ENCODE data around the gene TMEM117.
A peak's percentile ranks its signal among the peaks of the same experiment; 100 is the strongest.

Gene TMEM117

DNA sequence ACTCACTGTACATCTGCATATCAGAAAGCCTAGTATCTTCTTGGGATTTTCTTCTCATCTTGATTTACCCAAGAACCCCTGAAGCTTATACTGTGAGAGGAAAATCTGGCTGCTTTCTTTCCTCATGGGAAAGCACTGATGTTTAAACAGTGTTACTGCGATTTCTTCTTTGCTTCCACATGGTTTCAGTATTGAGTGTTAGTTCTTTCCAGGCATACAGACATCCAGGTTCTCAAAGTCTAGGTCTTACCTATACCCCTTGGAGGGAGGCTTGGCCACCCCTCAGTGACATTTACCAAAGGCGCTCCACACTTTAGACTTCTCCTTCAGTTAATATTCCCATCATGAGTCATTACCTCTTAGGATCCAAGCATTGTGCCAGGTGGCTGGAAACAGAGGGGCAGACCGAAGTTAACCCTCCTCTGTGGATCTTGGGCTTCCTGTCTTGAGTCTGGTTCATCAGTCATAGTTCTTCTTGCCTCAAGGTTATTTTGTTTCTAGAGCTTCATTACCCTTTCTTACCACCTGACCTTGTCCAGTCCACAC is 79.1 kb downstream of the TMEM117 start:
- ATAC-seq (replicated peaks) (no peak), DNase-seq (no peak)
- Mint-ChIP-seq H3K9me3 (no peaks in the 10 kb centered on the region), H3K4me3 (no peak overlapping the region), H3K27me3 (no peaks in the 10 kb centered on the region), H3K4me1 (ENCODE audit: low read depth in 2 of 2) (peaks cover 2 to 4% of the 10 kb centered on the region in 2 donors), H3K36me3 (ENCODE audit: insufficient read depth) (peaks cover 4% of the 10 kb centered on the region), H3K27ac (no peak overlapping the region)

DNA sequence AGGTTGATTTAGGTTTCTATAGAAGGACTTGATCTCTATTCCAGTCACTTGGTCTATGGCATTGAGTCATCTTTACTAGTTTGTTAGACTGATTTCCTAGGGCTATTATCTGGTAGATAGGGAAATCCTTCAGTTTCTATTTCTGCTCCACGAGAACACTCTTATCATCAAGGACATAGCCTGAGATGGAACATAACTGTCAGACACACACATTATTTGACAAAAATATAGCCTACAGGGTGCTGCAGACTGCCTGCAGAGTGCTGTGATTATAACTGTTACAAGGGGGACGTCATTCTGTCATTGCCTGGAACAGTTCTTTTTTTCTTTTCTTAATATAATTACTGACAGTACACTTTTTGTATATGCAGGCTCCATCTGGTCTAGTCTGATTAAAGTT is 82.0 kb downstream of the TMEM117 start:
- ATAC-seq (replicated peaks) (no peak), DNase-seq (no peak)
- no peak overlapping the region for H3K4me3 Mint-ChIP-seq
- H3K4me1 Mint-ChIP-seq (ENCODE audit: low read depth in 2 of 2): peaks cover 4 to 5% of the 10 kb centered on the region in 2 donors
- H3K27me3 Mint-ChIP-seq: no peaks in the 10 kb centered on the region
- peaks cover 8% of the 10 kb centered on the region for H3K36me3 Mint-ChIP-seq (ENCODE audit: insufficient read depth)
- H3K27ac Mint-ChIP-seq: no peak overlapping the region
- no peaks in the 10 kb centered on the region for H3K9me3 Mint-ChIP-seq

DNA sequence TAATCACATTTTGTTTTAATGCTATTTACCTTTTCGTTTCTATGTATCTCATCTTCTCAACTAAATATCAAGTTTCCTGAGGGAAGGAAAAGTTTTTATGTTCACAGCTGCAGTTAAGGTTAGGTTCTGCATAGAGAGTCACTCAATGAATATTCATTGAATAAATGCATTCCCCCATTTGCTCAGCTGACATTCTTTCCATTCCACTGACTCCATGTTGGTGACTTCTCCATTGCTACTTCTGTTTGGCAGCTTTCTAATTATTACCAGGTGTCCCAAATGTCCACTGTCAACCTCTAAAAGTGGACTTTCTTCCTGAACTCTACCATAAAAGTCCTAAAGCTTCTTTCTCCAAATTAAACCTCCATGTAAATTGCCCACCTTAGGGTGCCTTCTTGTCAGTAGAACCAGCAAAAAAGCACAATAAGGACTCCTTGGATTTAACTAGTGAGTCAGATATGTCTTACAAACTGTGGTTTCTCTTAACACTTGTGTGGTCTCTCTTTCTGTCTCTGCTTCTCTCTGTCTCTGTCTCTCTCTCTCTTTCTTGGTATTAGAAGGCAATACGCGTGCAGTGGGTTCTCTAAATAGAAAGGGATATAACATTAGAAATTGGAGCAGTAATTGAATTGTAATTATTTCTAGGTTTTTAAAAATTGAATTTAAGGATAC is 85.9 kb downstream of the TMEM117 start:
- Mint-ChIP-seq H3K27me3 (no peaks in the 10 kb centered on the region), H3K36me3 (ENCODE audit: insufficient read depth) (peaks cover 4% of the 10 kb centered on the region), H3K27ac (no peak overlapping the region), H3K9me3 (no peaks in the 10 kb centered on the region), H3K4me1 (ENCODE audit: low read depth in 2 of 2) (peaks cover 0 to 4% of the 10 kb centered on the region in 2 donors), H3K4me3 (no peak overlapping the region)
- ATAC-seq (replicated peaks) (no peak), DNase-seq (no peak)

DNA sequence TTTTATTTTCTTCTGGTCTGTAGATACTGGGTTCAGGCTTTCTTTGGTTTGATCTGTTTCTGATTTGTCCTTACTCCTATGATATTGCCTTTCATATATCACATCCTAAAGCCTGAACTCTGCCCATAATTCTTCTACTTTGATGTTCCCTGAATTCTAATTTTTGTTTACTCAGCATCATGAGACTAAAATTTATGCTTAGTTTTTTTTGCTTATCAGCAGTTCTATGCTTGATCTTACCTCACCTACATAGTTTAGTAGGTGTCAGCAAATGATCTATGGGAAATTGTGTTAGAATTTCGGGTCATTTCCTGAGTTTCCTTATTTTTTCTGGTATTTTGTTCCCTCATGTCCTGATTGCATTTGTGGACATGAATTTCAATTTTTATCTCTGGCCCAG is 94.2 kb downstream of the TMEM117 start:
- Mint-ChIP-seq H3K27ac (no peak overlapping the region), H3K27me3 (no peaks in the 10 kb centered on the region), H3K4me3 (no peak overlapping the region), H3K9me3 (no peaks in the 10 kb centered on the region), H3K4me1 (ENCODE audit: low read depth in 2 of 2) (no peaks in the 10 kb centered on the region), H3K36me3 (ENCODE audit: insufficient read depth) (no peaks in the 10 kb centered on the region)
- ATAC-seq (replicated peaks) (no peak), DNase-seq (no peak)

DNA sequence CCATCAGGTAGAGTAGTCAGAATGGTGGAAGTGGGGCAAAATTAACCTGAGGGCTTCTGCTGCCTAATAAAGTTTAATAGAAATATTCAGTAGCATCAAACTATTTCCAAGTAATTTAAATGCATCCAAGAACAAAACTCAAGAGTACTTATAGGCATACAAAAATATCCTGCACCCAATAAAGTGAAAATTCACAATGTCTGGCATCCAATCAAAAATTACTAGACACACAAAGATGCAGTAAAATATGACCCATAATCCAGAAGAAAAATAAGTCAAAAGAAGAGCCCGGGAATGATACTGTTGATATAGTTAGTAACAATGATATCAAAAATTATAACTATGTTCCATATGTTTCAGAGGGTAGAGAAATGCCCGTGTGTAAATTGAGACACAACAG is 95.3 kb downstream of the TMEM117 start:
- ATAC-seq (replicated peaks) (no peak), DNase-seq (no peak)
- Mint-ChIP-seq H3K4me1 (ENCODE audit: low read depth in 2 of 2) (no peaks in the 10 kb centered on the region), H3K9me3 (no peaks in the 10 kb centered on the region), H3K36me3 (ENCODE audit: insufficient read depth) (no peaks in the 10 kb centered on the region), H3K27ac (no peak overlapping the region), H3K4me3 (no peak overlapping the region), H3K27me3 (no peaks in the 10 kb centered on the region)

DNA sequence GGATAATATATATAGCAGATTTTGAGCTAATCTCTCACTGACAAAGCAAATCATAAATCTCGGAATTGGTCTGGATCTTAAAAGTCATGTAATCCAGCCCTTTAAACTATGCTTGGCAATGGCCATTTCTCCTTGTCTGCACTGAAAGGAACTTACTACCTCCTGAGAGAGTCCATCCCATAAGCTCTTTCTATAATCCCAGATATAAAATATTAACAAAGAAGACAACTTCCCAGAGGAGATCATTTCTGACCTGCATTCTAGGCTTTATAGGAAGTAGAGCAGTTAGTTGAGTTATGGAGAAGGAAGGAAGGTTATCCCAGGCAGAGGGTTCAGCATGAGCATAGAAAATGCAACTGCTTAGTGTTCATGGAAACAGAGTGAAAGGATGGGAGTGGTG is 99.7 kb downstream of the TMEM117 start:
- H3K36me3 Mint-ChIP-seq (ENCODE audit: insufficient read depth): no peaks in the 10 kb centered on the region
- H3K27me3 Mint-ChIP-seq: no peaks in the 10 kb centered on the region
- DNase-seq (no peak), ATAC-seq (replicated peaks) (no peak)
- no peak overlapping the region for H3K4me3 Mint-ChIP-seq
- H3K9me3 Mint-ChIP-seq: no peaks in the 10 kb centered on the region
- H3K4me1 Mint-ChIP-seq (ENCODE audit: low read depth in 2 of 2): no peaks in the 10 kb centered on the region
- no peak overlapping the region for H3K27ac Mint-ChIP-seq

DNA sequence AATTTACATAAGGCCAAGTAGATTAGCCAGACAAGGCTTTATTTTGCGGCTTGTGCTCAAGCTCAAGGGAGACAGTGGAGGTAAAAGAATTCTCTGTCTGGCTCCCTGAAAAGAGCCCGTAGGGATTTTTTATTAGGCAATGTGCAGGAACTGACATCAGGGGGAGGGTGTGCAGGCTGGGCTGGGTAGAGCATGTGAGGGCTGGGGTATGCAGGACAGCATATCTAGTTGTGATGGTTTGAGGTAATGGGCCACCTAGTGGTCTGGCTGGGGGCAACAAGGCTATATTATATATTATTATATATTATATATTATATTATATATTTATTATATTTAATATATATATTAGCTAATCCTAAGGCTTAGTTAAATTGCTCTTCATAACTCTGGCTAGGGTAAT is 102.1 kb downstream of the TMEM117 start:
- Mint-ChIP-seq H3K36me3 (ENCODE audit: insufficient read depth) (no peaks in the 10 kb centered on the region), H3K9me3 (no peaks in the 10 kb centered on the region), H3K27ac (no peak overlapping the region), H3K4me1 (ENCODE audit: low read depth in 2 of 2) (no peaks in the 10 kb centered on the region), H3K27me3 (no peaks in the 10 kb centered on the region), H3K4me3 (no peak overlapping the region)
- ATAC-seq (replicated peaks) (no peak), DNase-seq (no peak)

DNA sequence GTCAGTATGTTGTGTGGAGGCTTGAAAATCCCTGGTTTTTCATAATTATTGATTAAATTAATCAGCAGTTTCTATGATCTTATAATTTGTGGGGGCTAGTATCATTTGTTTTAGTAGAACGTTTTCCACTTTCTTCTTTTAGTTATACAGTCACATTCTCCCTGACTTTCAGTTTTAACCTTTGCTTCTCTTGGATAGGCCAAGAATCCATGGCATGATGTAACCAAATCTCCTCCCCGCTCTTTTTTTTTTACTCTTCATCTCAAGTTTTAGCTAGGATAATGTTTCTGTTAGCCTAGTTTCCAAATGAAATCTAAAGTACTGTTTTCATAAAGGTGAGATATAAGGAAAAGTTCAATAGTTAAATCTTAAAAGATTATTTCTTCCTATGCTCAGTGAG is 106.5 kb downstream of the TMEM117 start:
- DNase-seq: no peak
- Mint-ChIP-seq H3K9me3 (no peaks in the 10 kb centered on the region), H3K36me3 (ENCODE audit: insufficient read depth) (peaks cover 3% of the 10 kb centered on the region), H3K4me1 (ENCODE audit: low read depth in 2 of 2) (no peaks in the 10 kb centered on the region), H3K27ac (no peak overlapping the region), H3K27me3 (no peaks in the 10 kb centered on the region), H3K4me3 (no peak overlapping the region)
- ATAC-seq (replicated peaks): no peak

DNA sequence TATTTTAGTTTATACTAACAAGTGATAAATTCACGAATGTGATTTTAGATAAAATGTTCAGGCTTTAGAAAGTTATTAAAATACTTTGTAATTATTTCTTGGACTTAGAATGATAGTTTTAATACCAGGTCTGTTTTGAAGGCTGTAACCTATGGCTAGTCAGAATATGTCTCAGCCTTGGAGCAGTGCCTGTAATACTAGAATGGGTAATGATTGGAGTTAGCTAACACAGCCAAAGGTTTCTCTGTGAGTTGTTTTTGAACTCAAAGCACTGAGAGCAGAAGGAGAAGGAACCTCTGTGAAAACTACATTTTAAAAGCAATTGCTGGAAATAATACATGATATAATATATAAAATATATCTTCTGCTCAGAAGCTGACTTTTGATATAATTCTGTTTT is 110.1 kb downstream of the TMEM117 start:
- DNase-seq (no peak), ATAC-seq (replicated peaks) (no peak)
- Mint-ChIP-seq H3K27ac (no peak overlapping the region), H3K9me3 (no peaks in the 10 kb centered on the region), H3K4me3 (no peak overlapping the region), H3K27me3 (no peaks in the 10 kb centered on the region), H3K36me3 (ENCODE audit: insufficient read depth) (peaks cover 3% of the 10 kb centered on the region), H3K4me1 (ENCODE audit: low read depth in 2 of 2) (no peaks in the 10 kb centered on the region)

DNA sequence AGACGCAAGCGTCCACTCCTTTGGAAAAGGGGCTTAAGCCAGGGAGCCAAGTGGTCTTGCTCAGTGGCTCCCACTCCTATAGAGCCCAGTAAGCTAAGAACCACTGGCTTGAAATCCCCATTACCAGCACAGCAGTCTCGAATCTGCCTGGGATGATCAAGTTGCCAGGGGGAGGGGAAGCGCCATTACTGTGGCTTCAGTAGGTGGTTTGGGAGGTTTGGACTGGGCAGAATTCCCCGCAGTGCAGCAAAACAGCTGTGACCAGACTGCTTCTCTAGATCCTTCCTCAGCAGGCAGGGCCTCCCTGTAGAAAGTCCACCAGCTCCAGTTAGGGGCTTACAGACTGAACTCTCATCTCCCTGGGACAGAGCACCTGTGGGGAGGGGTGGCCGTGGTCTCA is 115.4 kb downstream of the TMEM117 start:
- DNase-seq: no peak
- no peak for ATAC-seq (replicated peaks)

DNA sequence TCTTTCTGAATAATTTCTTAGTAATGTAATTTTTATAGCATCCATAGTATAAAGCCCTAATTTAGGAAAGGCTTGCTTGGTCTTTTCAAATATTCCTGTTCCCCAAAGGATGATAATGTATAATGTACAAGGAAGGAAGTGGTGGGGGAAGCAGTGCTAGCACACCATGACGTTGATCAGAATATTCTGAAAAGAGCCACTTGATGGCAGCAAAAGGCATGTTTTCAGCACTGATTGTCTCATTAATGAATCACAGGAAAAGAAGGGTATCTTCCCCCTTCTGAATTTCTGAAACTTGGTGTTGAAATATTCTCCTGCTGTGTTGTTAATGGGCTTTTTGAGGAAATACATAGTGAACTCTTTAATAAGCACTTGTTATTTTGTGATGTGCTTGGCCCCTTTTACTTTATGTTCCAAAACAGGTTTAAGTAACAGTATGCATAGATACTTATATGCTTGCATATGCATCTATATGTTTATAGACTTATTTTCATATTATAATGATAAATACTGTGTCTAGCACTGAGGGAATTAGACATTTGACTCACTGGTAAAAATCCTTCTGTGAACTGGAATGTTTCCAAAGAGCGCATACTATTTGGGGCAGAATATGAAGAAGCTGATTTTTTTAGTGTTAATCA is 122.0 kb downstream of the TMEM117 start:
- Mint-ChIP-seq H3K9me3 (no peaks in the 10 kb centered on the region), H3K4me1 (ENCODE audit: low read depth in 2 of 2) (peaks cover 0 to 4% of the 10 kb centered on the region in 2 donors), H3K4me3 (no peak overlapping the region), H3K27me3 (no peaks in the 10 kb centered on the region), H3K36me3 (ENCODE audit: insufficient read depth) (no peaks in the 10 kb centered on the region), H3K27ac (no peak overlapping the region)
- ATAC-seq (replicated peaks) (no peak), DNase-seq (peak in 1 of 3 experiments; percentile 3)

More for the DNA sequence above, 115.4 kb downstream of the TMEM117 start:
- Mint-ChIP-seq H3K36me3 (ENCODE audit: insufficient read depth) (no peaks in the 10 kb centered on the region), H3K27ac (no peak overlapping the region), H3K4me3 (no peak overlapping the region), H3K9me3 (no peaks in the 10 kb centered on the region), H3K27me3 (no peaks in the 10 kb centered on the region), H3K4me1 (ENCODE audit: low read depth in 2 of 2) (no peaks in the 10 kb centered on the region)

DNA sequence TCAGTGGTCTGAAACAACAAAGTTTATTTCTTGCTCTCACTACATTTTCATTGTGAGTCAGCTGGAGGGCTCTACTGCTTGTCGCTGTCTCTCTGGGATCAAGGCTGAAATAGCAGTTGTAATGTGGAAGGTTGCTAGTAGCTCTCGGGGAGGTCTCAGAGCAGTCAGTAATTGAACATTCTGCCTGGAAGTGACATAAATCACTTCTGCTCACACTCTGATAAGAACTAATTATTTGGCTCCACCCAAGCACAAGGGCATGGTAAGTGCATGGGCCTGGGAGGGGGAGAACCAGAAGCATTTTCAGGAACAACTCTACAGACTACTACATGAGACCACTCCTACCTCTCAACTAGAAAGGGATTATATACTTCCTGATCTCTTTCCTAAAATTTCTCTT is 128.2 kb downstream of the TMEM117 start:
- Mint-ChIP-seq H3K27me3 (no peaks in the 10 kb centered on the region), H3K4me3 (no peak overlapping the region), H3K4me1 (ENCODE audit: low read depth in 2 of 2) (no peaks in the 10 kb centered on the region), H3K27ac (no peak overlapping the region), H3K9me3 (no peaks in the 10 kb centered on the region), H3K36me3 (ENCODE audit: insufficient read depth) (no peaks in the 10 kb centered on the region)
- DNase-seq: no peak
- no peak for ATAC-seq (replicated peaks)

DNA sequence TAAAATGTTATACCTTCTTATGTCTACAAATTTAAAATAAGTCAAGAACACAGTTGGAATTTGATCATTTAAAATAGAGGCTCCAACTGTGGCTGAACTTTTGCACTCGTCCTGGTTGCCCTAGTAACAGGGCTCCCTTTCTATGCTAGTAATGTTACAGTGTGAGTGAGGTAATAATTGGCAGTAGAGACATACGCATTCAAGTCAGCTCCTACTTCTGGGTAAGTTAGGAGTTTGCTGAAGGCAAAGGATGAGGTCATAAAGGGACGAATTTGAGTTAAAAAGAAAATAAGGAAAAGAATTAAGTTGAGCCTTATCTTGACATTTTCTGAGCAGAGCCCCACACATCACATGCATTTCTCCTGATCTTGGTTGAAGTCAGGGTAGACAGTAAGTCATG is 129.1 kb downstream of the TMEM117 start:
- no peaks in the 10 kb centered on the region for H3K4me1 Mint-ChIP-seq (ENCODE audit: low read depth in 2 of 2)
- no peak overlapping the region for H3K4me3 Mint-ChIP-seq
- no peaks in the 10 kb centered on the region for H3K9me3 Mint-ChIP-seq
- H3K27ac Mint-ChIP-seq: no peak overlapping the region
- no peaks in the 10 kb centered on the region for H3K27me3 Mint-ChIP-seq
- ATAC-seq (replicated peaks) (no peak), DNase-seq (no peak)
- H3K36me3 Mint-ChIP-seq (ENCODE audit: insufficient read depth): no peaks in the 10 kb centered on the region

DNA sequence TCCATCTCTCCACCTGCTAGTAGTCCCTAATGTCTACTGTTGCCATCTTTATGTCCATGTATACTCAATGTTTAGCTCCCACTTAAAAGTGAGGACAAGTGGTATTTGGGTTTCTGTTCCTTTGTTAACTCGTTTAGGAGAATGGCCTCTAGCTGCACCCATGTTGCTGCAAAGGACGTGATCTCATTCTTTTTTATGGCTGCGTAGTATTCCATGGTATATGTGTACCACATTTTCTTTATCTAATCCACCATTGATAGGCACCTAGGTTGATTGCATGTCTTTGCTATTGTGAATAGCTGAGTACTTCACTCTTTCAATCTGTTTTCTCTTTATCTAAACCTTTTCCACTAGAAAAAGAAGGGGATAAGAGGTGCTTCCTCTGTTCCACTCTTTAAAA is 130.0 kb downstream of the TMEM117 start:
- H3K4me1 Mint-ChIP-seq (ENCODE audit: low read depth in 2 of 2): no peaks in the 10 kb centered on the region
- no peak for ATAC-seq (replicated peaks)
- no peak for DNase-seq
- H3K9me3 Mint-ChIP-seq: no peaks in the 10 kb centered on the region
- H3K27me3 Mint-ChIP-seq: no peaks in the 10 kb centered on the region
- H3K4me3 Mint-ChIP-seq: no peak overlapping the region
- no peaks in the 10 kb centered on the region for H3K36me3 Mint-ChIP-seq (ENCODE audit: insufficient read depth)
- H3K27ac Mint-ChIP-seq: no peak overlapping the region

Measured in effector memory CD8-positive, alpha-beta T cell (primary cell).